ENCODE data around the gene KAT2B. TPM values are rescaled to one million over a fixed set of nuclear protein-coding genes. Genes with fewer than 3 reads are reported as not detected.

The KAT2B gene
- total RNA-seq, 4 donors from 2014 or later: 39.4 to 87.3 (median 61.1) TPM

DNA sequence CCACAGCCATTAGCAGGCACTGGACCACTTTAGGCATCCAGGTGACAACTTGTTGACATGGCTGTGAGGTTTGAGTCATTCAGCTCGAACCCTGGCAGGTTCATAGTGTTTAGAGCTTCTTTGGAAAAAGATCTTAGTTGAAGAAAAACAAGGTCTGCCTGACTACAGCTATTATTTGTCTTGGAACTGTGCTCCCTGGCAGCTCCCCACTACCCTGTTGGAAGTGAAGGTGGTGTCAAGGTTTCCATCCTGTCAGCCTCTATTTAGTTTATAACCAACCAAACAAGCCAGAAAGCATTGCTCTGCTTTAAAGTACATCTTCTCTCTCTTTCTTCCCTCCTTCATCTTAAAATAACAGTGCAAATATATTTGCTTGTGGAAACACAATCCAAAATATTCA lies 56.8 kb downstream of the KAT2B start:
- no peak for TF ChIP-seq POLR2A (IDR thresholded peaks at IDR 0.05)
- TF ChIP-seq, protein P1, sequence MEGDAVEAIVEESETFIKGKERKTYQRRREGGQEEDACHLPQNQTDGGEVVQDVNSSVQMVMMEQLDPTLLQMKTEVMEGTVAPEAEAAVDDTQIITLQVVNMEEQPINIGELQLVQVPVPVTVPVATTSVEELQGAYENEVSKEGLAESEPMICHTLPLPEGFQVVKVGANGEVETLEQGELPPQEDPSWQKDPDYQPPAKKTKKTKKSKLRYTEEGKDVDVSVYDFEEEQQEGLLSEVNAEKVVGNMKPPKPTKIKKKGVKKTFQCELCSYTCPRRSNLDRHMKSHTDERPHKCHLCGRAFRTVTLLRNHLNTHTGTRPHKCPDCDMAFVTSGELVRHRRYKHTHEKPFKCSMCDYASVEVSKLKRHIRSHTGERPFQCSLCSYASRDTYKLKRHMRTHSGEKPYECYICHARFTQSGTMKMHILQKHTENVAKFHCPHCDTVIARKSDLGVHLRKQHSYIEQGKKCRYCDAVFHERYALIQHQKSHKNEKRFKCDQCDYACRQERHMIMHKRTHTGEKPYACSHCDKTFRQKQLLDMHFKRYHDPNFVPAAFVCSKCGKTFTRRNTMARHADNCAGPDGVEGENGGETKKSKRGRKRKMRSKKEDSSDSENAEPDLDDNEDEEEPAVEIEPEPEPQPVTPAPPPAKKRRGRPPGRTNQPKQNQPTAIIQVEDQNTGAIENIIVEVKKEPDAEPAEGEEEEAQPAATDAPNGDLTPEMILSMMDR (IDR thresholded peaks at IDR 0.05 in 4 of 5, conservative IDR thresholded peaks at IDR 0.05 in 1 of 5): no peak
- peaks cover 12 to 15% of the 10 kb centered on the region in 2 donors for H3K4me1 ChIP-seq
- intact Hi-C loops (cut with DNase I; ENCODE audit: low total_unique reads) (no loop called here), in situ Hi-C loops (cut with MboI; ENCODE audit: low sequenced_read_pairs in 4 of 4) (no loop called here)
- peak overlapping the region in 2 of 4 donors; percentile 14 to 32 for H3K27ac ChIP-seq
- no peak overlapping the region for H3K4me3 ChIP-seq
- no peaks in the 10 kb centered on the region for H3K27me3 ChIP-seq
- DNase-seq (no peak), ATAC-seq (no peak)
- H3K9me3 ChIP-seq: no peaks in the 10 kb centered on the region
- no peaks in the 10 kb centered on the region for H3K36me3 ChIP-seq

DNA sequence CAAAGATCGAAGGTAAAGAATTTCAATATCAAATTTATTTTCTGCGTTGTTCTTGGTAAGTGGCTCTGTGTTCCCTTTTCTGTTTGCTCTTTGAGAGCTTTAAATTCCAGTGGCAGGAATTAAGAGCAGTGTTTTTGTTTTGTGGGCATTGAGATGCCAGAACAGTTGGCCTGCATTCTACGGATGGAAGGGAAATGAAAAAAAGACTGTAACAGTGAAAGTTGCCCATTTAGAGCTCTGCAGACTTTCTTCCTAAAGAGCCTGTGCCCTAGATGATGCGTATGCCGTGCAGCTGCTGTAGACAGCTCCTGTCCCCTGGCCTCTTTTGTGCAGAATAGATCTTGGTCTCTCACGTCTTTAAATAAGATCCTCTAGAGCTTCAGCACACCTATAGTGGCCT lies 58.8 kb downstream of the KAT2B start:
- Histone ChIP-seq H3K4me3 (no peak overlapping the region), H3K36me3 (no peaks in the 10 kb centered on the region), H3K4me1 (peaks cover 12 to 15% of the 10 kb centered on the region in 2 donors), H3K9me3 (no peaks in the 10 kb centered on the region), H3K27me3 (no peaks in the 10 kb centered on the region), H3K27ac (no peak overlapping the region)
- ATAC-seq (no peak), DNase-seq (no peak)
- in situ Hi-C loops (cut with MboI; ENCODE audit: low sequenced_read_pairs in 4 of 4): no loop called here
- intact Hi-C loops (cut with DNase I; ENCODE audit: low total_unique reads): no loop called here
- no peak for TF ChIP-seq POLR2A (IDR thresholded peaks at IDR 0.05)
- TF ChIP-seq, protein P1 (IDR thresholded peaks at IDR 0.05 in 4 of 5, conservative IDR thresholded peaks at IDR 0.05 in 1 of 5): no peak

DNA sequence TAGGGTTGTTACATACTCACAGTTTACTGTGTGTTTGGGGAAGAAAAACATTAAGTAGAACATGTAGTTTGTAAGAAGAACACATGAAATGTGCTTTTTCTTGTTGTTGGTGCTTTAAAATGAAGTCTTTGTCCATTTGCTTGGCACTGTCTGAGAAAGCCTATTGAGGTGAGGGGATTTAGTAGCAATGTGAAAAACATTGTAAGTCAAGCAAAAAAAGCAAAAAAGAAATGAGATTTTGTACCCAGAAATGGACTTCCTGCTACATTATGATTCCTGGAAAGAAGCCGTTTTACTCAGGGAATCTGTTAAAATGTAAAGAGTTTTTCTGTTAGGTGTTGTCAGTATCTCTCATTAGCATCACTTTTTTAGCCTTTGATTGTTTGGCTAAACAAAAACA lies 59.9 kb downstream of the KAT2B start:
- TF ChIP-seq, protein P1 (IDR thresholded peaks at IDR 0.05 in 4 of 5, conservative IDR thresholded peaks at IDR 0.05 in 1 of 5): no peak
- TF ChIP-seq POLR2A (IDR thresholded peaks at IDR 0.05): no peak
- H3K27ac ChIP-seq: no peak overlapping the region
- H3K9me3 ChIP-seq: no peaks in the 10 kb centered on the region
- H3K27me3 ChIP-seq: no peaks in the 10 kb centered on the region
- H3K4me3 ChIP-seq: no peak overlapping the region
- intact Hi-C loops (cut with DNase I; ENCODE audit: low total_unique reads) (no loop called here), in situ Hi-C loops (cut with MboI; ENCODE audit: low sequenced_read_pairs in 4 of 4) (no loop called here)
- ATAC-seq: no peak
- peaks cover 12 to 15% of the 10 kb centered on the region in 2 donors for H3K4me1 ChIP-seq
- H3K36me3 ChIP-seq: no peaks in the 10 kb centered on the region
- no peak for DNase-seq

DNA sequence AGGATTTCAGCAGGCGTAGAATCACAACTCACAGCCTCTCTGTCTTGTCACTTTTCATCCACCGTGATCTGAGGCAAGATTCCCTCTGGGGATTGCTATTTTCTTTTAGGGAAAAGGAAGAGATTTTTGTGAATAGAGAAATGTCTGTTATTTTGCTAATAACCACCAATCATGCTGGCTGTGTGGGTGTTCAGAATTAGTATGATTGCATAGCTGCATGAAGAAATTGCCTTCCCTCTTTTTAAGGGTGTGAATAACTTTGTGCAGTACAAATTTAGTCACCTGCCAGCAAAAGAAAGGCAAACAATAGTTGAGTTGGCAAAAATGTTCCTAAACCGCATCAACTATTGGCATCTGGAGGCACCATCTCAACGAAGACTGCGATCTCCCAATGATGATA lies 60.8 kb downstream of the KAT2B start:
- Histone ChIP-seq H3K27ac (no peak overlapping the region), H3K4me3 (no peak overlapping the region), H3K36me3 (no peaks in the 10 kb centered on the region), H3K4me1 (peaks cover 10 to 12% of the 10 kb centered on the region in 2 donors), H3K27me3 (no peaks in the 10 kb centered on the region), H3K9me3 (no peaks in the 10 kb centered on the region)
- intact Hi-C loops (cut with DNase I; ENCODE audit: low total_unique reads): no loop called here
- ATAC-seq (no peak), DNase-seq (no peak)
- in situ Hi-C loops (cut with MboI; ENCODE audit: low sequenced_read_pairs in 4 of 4): no loop called here
- TF ChIP-seq, protein P1 (IDR thresholded peaks at IDR 0.05 in 4 of 5, conservative IDR thresholded peaks at IDR 0.05 in 1 of 5): no peak
- no peak for TF ChIP-seq POLR2A (IDR thresholded peaks at IDR 0.05)

DNA sequence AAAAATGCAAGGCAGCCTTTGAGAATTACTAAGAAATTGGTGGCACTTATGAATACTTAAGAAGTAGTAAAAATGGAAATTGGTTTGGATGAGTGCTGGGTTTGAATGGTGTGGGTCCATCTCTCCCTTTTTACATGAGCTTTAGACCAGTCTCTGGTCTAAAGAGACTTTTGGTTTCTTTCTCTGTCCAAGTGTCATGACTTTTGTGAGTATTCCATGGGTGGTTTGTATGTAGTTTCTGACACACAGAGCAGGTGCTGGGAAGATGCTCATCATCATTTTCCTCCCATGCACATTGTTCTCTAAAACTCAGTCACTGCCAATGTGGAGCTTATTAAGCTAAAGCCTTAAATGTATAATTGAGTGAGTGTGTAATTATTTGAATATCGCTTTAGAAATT lies 63.5 kb downstream of the KAT2B start:
- ATAC-seq: no peak
- intact Hi-C loops (cut with DNase I; ENCODE audit: low total_unique reads) (no loop called here), in situ Hi-C loops (cut with MboI; ENCODE audit: low sequenced_read_pairs in 4 of 4) (no loop called here)
- no peak overlapping the region for H3K27ac ChIP-seq
- TF ChIP-seq, protein P1 (IDR thresholded peaks at IDR 0.05 in 4 of 5, conservative IDR thresholded peaks at IDR 0.05 in 1 of 5): no peak
- no peak for TF ChIP-seq POLR2A (IDR thresholded peaks at IDR 0.05)
- no peaks in the 10 kb centered on the region for H3K9me3 ChIP-seq
- H3K27me3 ChIP-seq: no peaks in the 10 kb centered on the region
- H3K4me1 ChIP-seq: no peaks in the 10 kb centered on the region
- no peak overlapping the region for H3K4me3 ChIP-seq
- no peak for DNase-seq
- no peaks in the 10 kb centered on the region for H3K36me3 ChIP-seq
